GM19397 (cell line): Measurements from ENCODE around the gene VTI1B.
"Not testable (repeated sequence)": the region's sequence is repeated elsewhere in the genome, so short reads cannot be mapped to it uniquely, and the experiment has no call there.

Source experiments
- ATAC-seq: cut with Tn5 transposase; IDR thresholded peaks from one replicate; pipeline ENCODE4 v1.9.1; 2021; ENCODE audit warnings: mild to moderate bottlenecking, moderate library complexity; ENCODE audit not compliant: unreplicated experiment

Gene VTI1B

GRCh38 chr14:67633451-67634147 is 40.8 kb downstream of the VTI1B start:
- no peak for ATAC-seq

- ATAC-seq, result no peak
Measured at GRCh38 chr14:67630938-67631337, 43.5 kb downstream of the VTI1B start.

- ATAC-seq, result no peak
Measured at GRCh38 chr14:67630186-67630585, 44.2 kb downstream of the VTI1B start.

GRCh38 chr14:67627519-67627918 is 46.9 kb downstream of the VTI1B start:
- no peak for ATAC-seq

GRCh38 chr14:67626131-67626530 is 48.3 kb downstream of the VTI1B start:
- not testable (repeated sequence) for ATAC-seq

- no peak for ATAC-seq
Measured at GRCh38 chr14:67623114-67623513, 51.3 kb downstream of the VTI1B start.

GRCh38 chr14:67622675-67623074 is 51.8 kb downstream of the VTI1B start:
- ATAC-seq, result no peak

GRCh38 chr14:67620217-67620785 is 54.1 kb downstream of the VTI1B start:
- no peak for ATAC-seq

GRCh38 chr14:67619446-67620216 is 54.8 kb downstream of the VTI1B start, which contains the start of gene ARG2:
TSS of gene ARG2 (plus strand) at chr14:67619920. CDS start at chr14:67619978, 58 bp downstream.
- peak; percentile 96 for ATAC-seq

GRCh38 chr14:67618617-67619063 is 55.8 kb downstream of the VTI1B start:
- no peak for ATAC-seq

- no peak for ATAC-seq
Measured at GRCh38 chr14:67610491-67610890, 63.9 kb downstream of the VTI1B start.

- no peak for ATAC-seq
Measured at GRCh38 chr14:67609642-67610310, 64.7 kb downstream of the VTI1B start.

GRCh38 chr14:67607646-67608045 is 66.8 kb downstream of the VTI1B start:
- no peak for ATAC-seq

GRCh38 chr14:67602995-67603545 is 71.4 kb downstream of the VTI1B start:
- peak; percentile 70 for ATAC-seq

GRCh38 chr14:67602076-67602475 is 72.4 kb downstream of the VTI1B start:
- no peak for ATAC-seq

- not testable (repeated sequence) for ATAC-seq
Measured at GRCh38 chr14:67600562-67600974, 73.9 kb downstream of the VTI1B start.

- ATAC-seq, result peak; percentile 92
Measured at GRCh38 chr14:67599698-67600561, 74.5 kb downstream of the VTI1B start, which contains the start of gene PIGH. TSS of gene PIGH (minus strand) at chr14:67600268. CDS start at chr14:67600203, 65 bp downstream.
